GM23338 (cell line): ENCODE data around the gene STIM2. TPM values are rescaled to one million over a fixed set of nuclear protein-coding genes. Genes with fewer than 3 reads are reported as not detected.

Experiments
- CREB1 ChIP-seq: fragments of 250-450 bp; sonication (Bioruptor Pico); IDR thresholded peaks from 2 replicates; pipeline ENCODE4 v1.5.0; 2020; ENCODE audit warnings: low read depth, mild to moderate bottlenecking, moderate library complexity
- CTCF ChIP-seq, 2 experiments: fragments of 200-600 bp in 1 of 2; sonication (generic) in 1 of 2; conservative IDR thresholded peaks; 2 replicates each; pipeline versions ENCODE4 v1.5.1 to v1.6.1; 2016 to 2017; ENCODE audit warnings: antibody characterized with exemption in 2 of 2, low read depth in 2 of 2, mild to moderate bottlenecking in 2 of 2, moderate library complexity in 1 of 2
- ETS1 ChIP-seq: IDR thresholded peaks from 2 replicates; pipeline ENCODE4 v1.6.1; 2016; ENCODE audit warnings: antibody characterized with exemption
- EZH2 ChIP-seq: fragments of 200-600 bp; sonication (generic); IDR thresholded peaks from one replicate; pipeline ENCODE4 v1.8.0; 2017; ENCODE audit warnings: antibody characterized with exemption, mild to moderate bottlenecking, low read depth; ENCODE audit not compliant: unreplicated experiment
- ZNF331 ChIP-seq: fragments of 250-450 bp; sonication (Bioruptor Pico); IDR thresholded peaks from 2 replicates; pipeline ENCODE4 v1.5.0; 2020; ENCODE audit warnings: low read depth, mild to moderate bottlenecking, moderate library complexity
- ZNF462 ChIP-seq: fragments of 250-450 bp; sonication (Bioruptor Pico); IDR thresholded peaks from 2 replicates; pipeline ENCODE4 v1.5.0; 2020; ENCODE audit warnings: mild to moderate bottlenecking, moderate library complexity
- polyA plus RNA-seq: library from polyadenylated mRNA; unstranded; fragments of >200 nt; fragmentation: Nextera tagmentation; extraction: Ambion mirVana; gene quantifications from 2 replicates; pipeline ENCODE4 v1.2.1, GENCODE V29; 2016
- total RNA-seq: library from RNA; depleted of rRNA; stranded (reverse); fragments of >200 nt; shearing (Covaris generic); gene quantifications from 2 replicates; pipeline ENCODE4 v1.2.3, GENCODE V29; 2014

STIM2 gene
- total and polyA plus RNA-seq, 2 experiments from 2014 or later, result 13.1 to 17.8 TPM

- TF ChIP-seq CTCF (conservative IDR thresholded peaks at IDR 0.05; ENCODE audit: low read depth in 2 of 2), result no peak
- TF ChIP-seq CREB1 (CRISPR knock-in tag), result no peak
- TF ChIP-seq ZNF331 (CRISPR knock-in tag), result no peak
- TF ChIP-seq EZH2, result no peak
- TF ChIP-seq ZNF462, result no peak
- no peak for TF ChIP-seq ETS1
Measured at GRCh38 chr4:26892480-26893150, 32.0 kb downstream of the STIM2 start (continued).
